Measurements from ENCODE around the gene CTSE.
"Not testable (repeated sequence)": the region's sequence is repeated elsewhere in the genome, so short reads cannot be mapped to it uniquely, and the experiment has no call there.

Gene CTSE

DNA sequence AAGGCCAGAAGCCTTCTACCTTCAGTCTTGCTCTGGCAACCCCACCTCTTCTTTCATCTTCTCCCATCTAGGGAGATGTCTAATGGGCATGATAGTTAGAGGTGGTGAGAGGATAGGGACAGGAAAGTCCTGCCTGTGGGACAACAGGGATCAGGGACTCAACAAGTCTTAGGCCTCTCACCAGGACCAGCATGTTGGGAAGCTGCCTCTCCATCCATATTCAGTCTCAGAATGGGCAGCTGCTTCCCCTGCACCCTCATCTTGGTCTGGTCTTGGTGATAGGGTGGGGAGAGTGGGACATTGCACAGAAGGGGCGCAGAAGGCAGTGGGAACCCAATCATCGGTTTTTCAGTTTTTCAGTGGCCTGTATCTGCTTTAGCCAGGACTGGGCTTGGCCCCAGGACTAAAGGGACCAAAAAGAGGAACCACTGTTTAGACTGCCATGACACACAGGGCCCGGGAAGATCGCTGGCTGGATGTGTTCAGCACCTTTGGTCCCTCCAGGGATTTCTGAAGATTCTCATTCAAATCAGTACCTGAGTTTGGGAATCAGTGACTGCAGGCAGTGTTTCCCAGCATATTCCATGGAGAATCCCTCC lies 42.0 kb upstream of the CTSE start:
- H3K36me3 Mint-ChIP-seq (ENCODE audit: low read depth) = peaks cover 10% of the 10 kb centered on the region
- H3K27me3 Mint-ChIP-seq (ENCODE audit: low read depth, poor library complexity) = peaks cover 31% of the 10 kb centered on the region
- H3K4me1 Mint-ChIP-seq = peaks cover 18% of the 10 kb centered on the region
- H3K4me3 Mint-ChIP-seq = no peak overlapping the region
- no peak overlapping the region for H3K27ac Mint-ChIP-seq
- no peak for DNase-seq
- TF ChIP-seq, protein P1, sequence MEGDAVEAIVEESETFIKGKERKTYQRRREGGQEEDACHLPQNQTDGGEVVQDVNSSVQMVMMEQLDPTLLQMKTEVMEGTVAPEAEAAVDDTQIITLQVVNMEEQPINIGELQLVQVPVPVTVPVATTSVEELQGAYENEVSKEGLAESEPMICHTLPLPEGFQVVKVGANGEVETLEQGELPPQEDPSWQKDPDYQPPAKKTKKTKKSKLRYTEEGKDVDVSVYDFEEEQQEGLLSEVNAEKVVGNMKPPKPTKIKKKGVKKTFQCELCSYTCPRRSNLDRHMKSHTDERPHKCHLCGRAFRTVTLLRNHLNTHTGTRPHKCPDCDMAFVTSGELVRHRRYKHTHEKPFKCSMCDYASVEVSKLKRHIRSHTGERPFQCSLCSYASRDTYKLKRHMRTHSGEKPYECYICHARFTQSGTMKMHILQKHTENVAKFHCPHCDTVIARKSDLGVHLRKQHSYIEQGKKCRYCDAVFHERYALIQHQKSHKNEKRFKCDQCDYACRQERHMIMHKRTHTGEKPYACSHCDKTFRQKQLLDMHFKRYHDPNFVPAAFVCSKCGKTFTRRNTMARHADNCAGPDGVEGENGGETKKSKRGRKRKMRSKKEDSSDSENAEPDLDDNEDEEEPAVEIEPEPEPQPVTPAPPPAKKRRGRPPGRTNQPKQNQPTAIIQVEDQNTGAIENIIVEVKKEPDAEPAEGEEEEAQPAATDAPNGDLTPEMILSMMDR (IDR thresholded peaks at IDR 0.05) = no peak
- peaks cover 30% of the 10 kb centered on the region for H3K9me3 Mint-ChIP-seq

DNA sequence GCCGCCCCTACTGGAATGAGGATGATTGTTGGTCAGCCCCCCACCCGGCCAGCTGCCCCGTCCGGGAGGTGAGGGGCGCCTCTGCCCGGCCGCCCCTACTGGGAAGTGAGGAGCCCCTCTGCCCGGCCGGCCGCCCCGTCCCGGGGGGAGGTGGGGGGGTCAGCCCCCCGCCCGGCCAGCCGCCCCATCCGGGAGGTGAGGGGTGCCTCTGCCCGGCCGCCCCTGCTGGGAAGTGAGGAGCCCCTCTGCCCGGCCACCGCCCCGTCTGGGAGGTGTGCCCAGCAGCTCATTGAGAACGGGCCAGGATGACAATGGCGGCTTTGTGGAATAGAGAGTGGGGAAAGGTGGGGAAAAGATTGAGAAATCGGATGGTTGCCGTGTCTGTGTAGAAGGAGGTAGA lies 40.8 kb upstream of the CTSE start:
- H3K27ac Mint-ChIP-seq; DNase-seq; H3K36me3 Mint-ChIP-seq (ENCODE audit: low read depth); H3K4me3 Mint-ChIP-seq: not testable (repeated sequence)
- Mint-ChIP-seq H3K9me3 (peaks cover 30% of the 10 kb centered on the region), H3K4me1 (peaks cover 18% of the 10 kb centered on the region), H3K27me3 (ENCODE audit: low read depth, poor library complexity) (peaks cover 27% of the 10 kb centered on the region)

DNA sequence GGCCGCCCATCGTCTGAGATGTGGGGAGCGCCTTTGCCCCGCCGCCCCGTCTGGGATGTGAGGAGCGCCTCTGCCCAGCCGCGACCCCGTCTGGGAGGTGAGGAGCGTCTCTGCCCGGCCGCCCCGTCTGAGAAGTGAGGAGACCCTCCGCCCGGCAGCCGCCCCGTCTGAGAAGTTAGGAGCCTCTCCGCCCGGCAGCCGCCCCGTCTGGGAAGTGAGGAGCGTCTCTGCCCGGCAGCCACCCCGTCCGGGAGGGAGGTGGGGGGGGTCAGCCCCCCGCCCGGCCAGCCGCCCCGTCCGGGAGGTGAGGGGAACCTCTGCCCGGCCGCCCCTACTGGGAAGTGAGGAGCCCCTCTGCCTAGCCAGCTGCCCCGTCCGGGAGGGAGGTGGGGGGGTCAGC lies 40.3 kb upstream of the CTSE start:
- not testable (repeated sequence) for H3K36me3 Mint-ChIP-seq (ENCODE audit: low read depth); H3K4me3 Mint-ChIP-seq; DNase-seq; H3K27ac Mint-ChIP-seq
- Mint-ChIP-seq H3K4me1 (peaks cover 19% of the 10 kb centered on the region), H3K27me3 (ENCODE audit: low read depth, poor library complexity) (peaks cover 28% of the 10 kb centered on the region), H3K9me3 (peaks cover 32% of the 10 kb centered on the region)

DNA sequence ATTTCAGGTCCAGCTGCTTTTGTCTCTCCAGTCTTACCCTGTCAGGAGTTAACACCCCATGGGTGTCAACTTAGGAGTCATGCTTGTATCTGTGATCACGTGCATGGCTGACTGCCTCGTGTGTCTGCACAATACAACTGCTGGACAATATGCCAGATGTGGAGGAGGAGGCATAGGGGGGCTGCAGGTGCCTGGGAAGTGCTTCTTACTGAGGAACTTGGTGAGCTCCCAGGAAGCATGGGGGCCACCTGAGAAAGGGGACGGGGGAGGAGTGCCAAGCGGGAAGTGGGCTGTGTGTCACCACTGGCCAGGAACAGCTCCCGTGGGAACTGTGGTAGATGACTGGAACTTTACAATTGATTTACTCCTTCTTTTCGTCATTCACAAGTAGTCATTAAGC lies 38.8 kb upstream of the CTSE start:
- DNase-seq = no peak
- no peak overlapping the region for H3K4me3 Mint-ChIP-seq
- H3K36me3 Mint-ChIP-seq (ENCODE audit: low read depth) = peaks cover 10% of the 10 kb centered on the region
- peaks cover 20% of the 10 kb centered on the region for H3K4me1 Mint-ChIP-seq
- peaks cover 26% of the 10 kb centered on the region for H3K27me3 Mint-ChIP-seq (ENCODE audit: low read depth, poor library complexity)
- peaks cover 35% of the 10 kb centered on the region for H3K9me3 Mint-ChIP-seq
- H3K27ac Mint-ChIP-seq = no peak overlapping the region
- TF ChIP-seq, protein P1 (IDR thresholded peaks at IDR 0.05) = no peak

DNA sequence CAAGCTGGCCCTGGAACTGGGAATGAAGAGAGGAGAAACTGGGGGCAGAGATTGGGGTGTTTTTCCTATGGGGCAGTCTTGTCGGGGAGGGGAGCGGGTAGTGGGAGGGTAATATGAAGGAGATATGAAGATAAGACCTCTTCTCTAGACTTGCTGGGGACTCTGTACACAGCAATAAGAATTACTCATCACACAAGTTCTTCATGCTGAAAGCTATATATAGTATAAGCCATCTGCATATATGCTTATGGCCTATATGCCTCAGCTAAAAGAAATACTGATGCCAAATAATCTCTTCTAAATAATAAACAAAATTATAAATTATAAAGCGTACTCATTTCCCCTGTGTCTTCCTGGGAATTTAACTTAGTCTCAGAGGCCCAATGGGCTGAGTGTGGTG lies 37.1 kb upstream of the CTSE start:
- TF ChIP-seq, protein P1 (IDR thresholded peaks at IDR 0.05) = no peak
- no peak for DNase-seq
- no peak overlapping the region for H3K4me3 Mint-ChIP-seq
- H3K27ac Mint-ChIP-seq = no peak overlapping the region
- peaks cover 28% of the 10 kb centered on the region for H3K27me3 Mint-ChIP-seq (ENCODE audit: low read depth, poor library complexity)
- H3K4me1 Mint-ChIP-seq = peaks cover 6% of the 10 kb centered on the region
- H3K36me3 Mint-ChIP-seq (ENCODE audit: low read depth) = peaks cover 10% of the 10 kb centered on the region
- peaks cover 35% of the 10 kb centered on the region for H3K9me3 Mint-ChIP-seq

DNA sequence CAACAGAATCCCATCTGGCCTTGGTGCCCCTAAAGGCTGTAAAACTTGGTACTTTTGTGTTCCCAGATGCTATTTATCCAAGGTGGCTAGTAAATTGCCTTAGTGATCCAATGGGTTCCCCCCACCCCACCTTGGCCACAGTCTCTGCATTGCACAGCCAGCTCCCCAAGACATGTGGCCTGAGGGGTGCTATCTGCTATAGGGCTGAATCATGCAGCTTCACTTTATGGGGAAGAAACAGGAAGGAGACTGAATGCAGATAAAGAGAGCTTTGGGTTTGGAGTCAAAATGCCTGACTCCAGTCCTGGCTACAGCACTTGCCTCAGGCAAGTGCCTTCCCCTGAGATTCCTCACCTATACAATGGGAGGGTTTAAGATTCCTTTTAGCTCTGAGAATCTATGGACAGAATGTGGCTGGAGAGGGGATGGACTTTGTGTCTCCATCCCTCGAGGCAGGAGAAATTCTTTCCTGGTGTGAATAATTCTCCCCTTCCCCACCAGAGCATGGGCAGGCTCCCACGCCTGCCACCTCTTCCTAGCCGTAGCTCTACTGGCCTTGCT lies 35.7 kb upstream of the CTSE start:
- no peak for DNase-seq
- H3K4me3 Mint-ChIP-seq = no peak overlapping the region

More for the DNA sequence above, 35.7 kb upstream of the CTSE start:
- H3K4me1 Mint-ChIP-seq = peaks cover 6% of the 10 kb centered on the region
- TF ChIP-seq, protein P1 (IDR thresholded peaks at IDR 0.05) = no peak
- H3K27ac Mint-ChIP-seq = no peak overlapping the region
- peaks cover 26% of the 10 kb centered on the region for H3K9me3 Mint-ChIP-seq
- peaks cover 28% of the 10 kb centered on the region for H3K27me3 Mint-ChIP-seq (ENCODE audit: low read depth, poor library complexity)
- H3K36me3 Mint-ChIP-seq (ENCODE audit: low read depth) = peaks cover 10% of the 10 kb centered on the region

Measured in nephron progenitor cell (in vitro differentiated cells).